Tibial nerve (tissue), 4 donors: ENCODE data around the gene ZAR1.

ENCODE experiments used
- EP300 ChIP-seq, 2 donors: sonication (generic); formaldehyde crosslinking; IDR thresholded peaks; one replicate each; pipeline ENCODE4 v1.6.1; 2017; ENCODE audit warnings: antibody characterized with exemption in 2 of 2, mild to moderate bottlenecking in 1 of 2
- POLR2A ChIP-seq, 2 donors: fragments of 450-650 bp; IDR thresholded peaks; one replicate each; pipeline ENCODE4 v1.6.1; 2017; ENCODE audit warnings: antibody characterized with exemption in 2 of 2, mild to moderate bottlenecking in 2 of 2, moderate library complexity in 2 of 2
- TF ChIP-seq, protein P1 (sequence below), 5 experiments: fragments of 200-600 bp in 3 of 5; fragments of 450-650 bp in 2 of 5; sonication (generic) in 3 of 5; IDR thresholded peaks; one replicate each; pipeline ENCODE4 v1.5.1; 2016 to 2019; ENCODE audit warnings: antibody characterized with exemption in 5 of 5, mild to moderate bottlenecking in 3 of 5, moderate library complexity in 2 of 5

DNA sequence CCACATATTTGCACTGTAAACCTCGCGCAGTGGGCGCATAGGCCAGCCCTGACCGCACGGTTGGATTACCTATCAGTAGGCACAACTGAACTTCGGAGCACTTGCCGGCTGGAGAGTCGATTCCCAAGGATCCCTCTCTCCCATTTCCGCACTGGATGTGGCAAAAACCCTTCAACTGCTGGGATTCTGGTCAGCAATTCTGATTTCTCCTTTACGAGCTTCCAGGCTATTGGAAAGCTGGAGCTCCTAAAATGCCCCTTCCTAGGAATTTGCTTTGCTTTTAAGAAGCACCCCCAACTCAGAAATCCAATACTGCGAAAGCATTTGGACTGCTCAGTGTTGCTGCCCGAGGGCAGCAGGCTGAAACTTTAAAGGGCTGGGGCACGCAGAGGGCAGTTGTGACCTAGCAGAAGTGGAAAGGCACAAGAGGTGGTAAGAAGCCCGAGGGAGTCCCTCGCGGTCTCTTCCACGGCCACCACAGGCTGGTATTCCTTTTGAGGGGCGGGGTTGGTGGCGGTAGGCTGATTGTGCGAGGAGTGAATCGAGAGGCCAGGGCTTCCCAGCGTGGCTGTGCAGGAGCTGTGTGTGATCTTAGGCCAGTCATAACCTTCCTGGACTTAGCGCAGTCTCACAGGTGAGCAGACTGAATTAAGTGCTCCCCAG, 1.6 kb downstream of the ZAR1 start:
- TF ChIP-seq, protein P1, sequence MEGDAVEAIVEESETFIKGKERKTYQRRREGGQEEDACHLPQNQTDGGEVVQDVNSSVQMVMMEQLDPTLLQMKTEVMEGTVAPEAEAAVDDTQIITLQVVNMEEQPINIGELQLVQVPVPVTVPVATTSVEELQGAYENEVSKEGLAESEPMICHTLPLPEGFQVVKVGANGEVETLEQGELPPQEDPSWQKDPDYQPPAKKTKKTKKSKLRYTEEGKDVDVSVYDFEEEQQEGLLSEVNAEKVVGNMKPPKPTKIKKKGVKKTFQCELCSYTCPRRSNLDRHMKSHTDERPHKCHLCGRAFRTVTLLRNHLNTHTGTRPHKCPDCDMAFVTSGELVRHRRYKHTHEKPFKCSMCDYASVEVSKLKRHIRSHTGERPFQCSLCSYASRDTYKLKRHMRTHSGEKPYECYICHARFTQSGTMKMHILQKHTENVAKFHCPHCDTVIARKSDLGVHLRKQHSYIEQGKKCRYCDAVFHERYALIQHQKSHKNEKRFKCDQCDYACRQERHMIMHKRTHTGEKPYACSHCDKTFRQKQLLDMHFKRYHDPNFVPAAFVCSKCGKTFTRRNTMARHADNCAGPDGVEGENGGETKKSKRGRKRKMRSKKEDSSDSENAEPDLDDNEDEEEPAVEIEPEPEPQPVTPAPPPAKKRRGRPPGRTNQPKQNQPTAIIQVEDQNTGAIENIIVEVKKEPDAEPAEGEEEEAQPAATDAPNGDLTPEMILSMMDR (IDR thresholded peaks at IDR 0.05) = no peak
- no peak for TF ChIP-seq EP300 (IDR thresholded peaks at IDR 0.05)
- TF ChIP-seq POLR2A (IDR thresholded peaks at IDR 0.05) = no peak
